Fibroblast of villous mesenchyme (primary cell): ENCODE measurements around the gene PRR11. TPM values are rescaled to one million over a fixed set of nuclear protein-coding genes. Genes with fewer than 3 reads are reported as not detected.

Source experiments
- DNase-seq: peaks from one replicate; pipeline ENCODE4 v3.0.0-alpha.2; 2010; ENCODE audit warnings: low read depth
- H3K4me3 ChIP-seq: 2 replicates; pipeline ENCODE4 v1.5.1; 2011; ENCODE audit warnings: low read depth, mild to moderate bottlenecking, low read length
- CTCF ChIP-seq: IDR thresholded peaks from 2 replicates; pipeline ENCODE4 v1.5.1; 2012; ENCODE audit warnings: low read depth, mild to moderate bottlenecking, low read length; ENCODE audit not compliant: insufficient read depth
- total RNA-seq: library from RNA; depleted of rRNA; stranded (reverse); fragments of >200 nt; gene quantifications from 2 replicates; pipeline ENCODE4 v1.2.3, GENCODE V29; 2012

PRR11 gene
- 8.4 and 11.2 TPM in 2 replicates for total RNA-seq

GRCh38 chr17:59155439-59156177 lies at the start of gene PRR11:
TSS of gene PRR11 (plus strand) at chr17:59155746. CDS start at chr17:59169753, 14,007 bp downstream.
- TF ChIP-seq CTCF = no peak
- peak within 1 kb of the TSS; percentile 77 for H3K4me3 ChIP-seq
- peak; percentile 100 for DNase-seq

- DNase-seq = peak; percentile 45
- TF ChIP-seq CTCF = no peak
- H3K4me3 ChIP-seq = peak overlapping the region; percentile 91
These were observed 49.6 kb upstream of the PRR11 start for GRCh38 chr17:59105852-59106462.

GRCh38 chr17:59106463-59107305 lies 48.9 kb upstream of the PRR11 start, which contains the start of gene TRIM37:
TSS of gene TRIM37 (minus strand) at chr17:59106880. CDS start at chr17:59106461, 419 bp downstream.
- H3K4me3 ChIP-seq = peak within 1 kb of the TSS; percentile 91
- peak; percentile 9 for TF ChIP-seq CTCF
- peak; percentile 99 for DNase-seq

- H3K4me3 ChIP-seq = peak overlapping the region; percentile 91
- DNase-seq = no peak
- TF ChIP-seq CTCF = no peak
These were observed 48.3 kb upstream of the PRR11 start for GRCh38 chr17:59107306-59107670.

GRCh38 chr17:59108400-59109102 lies 47.0 kb upstream of the PRR11 start:
- TF ChIP-seq CTCF = no peak
- no peak overlapping the region for H3K4me3 ChIP-seq
- DNase-seq = no peak

GRCh38 chr17:59110973-59111372 lies 44.6 kb upstream of the PRR11 start:
- TF ChIP-seq CTCF = no peak

More at GRCh38 chr17:59110973-59111372, 44.6 kb upstream of the PRR11 start:
- H3K4me3 ChIP-seq = no peak overlapping the region
- DNase-seq = no peak
